Fibroblast of lung (primary cell): ENCODE measurements around the gene GAB2. TPM values are rescaled to one million over a fixed set of nuclear protein-coding genes. Genes with fewer than 3 reads are reported as not detected.
"Not testable (repeated sequence)": the region's sequence is repeated elsewhere in the genome, so short reads cannot be mapped to it uniquely, and the experiment has no call there.

Experiments
- DNase-seq, 2 donors: peaks; one replicate each; pipeline versions ENCODE4 v3.0.0 to v3.0.0-alpha.2; 2010; ENCODE audit warnings: low read depth in 2 of 2
- H2AFZ ChIP-seq: 2 replicates; pipeline ENCODE4 v1.5.1; 2012; ENCODE audit warnings: low read length, control low read depth, inconsistent platforms
- H3K27ac ChIP-seq: 2 replicates; pipeline ENCODE4 v1.5.1; 2011; ENCODE audit warnings: low read length, control low read depth; ENCODE audit not compliant: insufficient read depth
- H3K27me3 ChIP-seq: 2 replicates; pipeline ENCODE4 v1.5.1; 2011; ENCODE audit warnings: mild to moderate bottlenecking, low read length; ENCODE audit not compliant: control insufficient read depth, insufficient read depth
- H3K36me3 ChIP-seq: 2 replicates; pipeline ENCODE4 v1.5.1; 2011; ENCODE audit warnings: low read length; ENCODE audit not compliant: control insufficient read depth, insufficient read depth
- H3K4me1 ChIP-seq: 2 replicates; pipeline ENCODE4 v1.5.1; 2011; ENCODE audit warnings: low read length; ENCODE audit not compliant: control insufficient read depth, insufficient read depth; ENCODE audit errors: extremely low read depth
- H3K4me2 ChIP-seq: 2 replicates; pipeline ENCODE4 v1.5.1; 2011; ENCODE audit warnings: low read length, control low read depth; ENCODE audit not compliant: insufficient read depth; ENCODE audit errors: extremely low read depth
- H3K4me3 ChIP-seq, 4 experiments: fragments of 200-600 bp in 1 of 4; sonication (generic) in 1 of 4; replicated peaks in 1 of 4; 2 replicates each; pipeline ENCODE4 v1.5.1; 2011 to 2016; ENCODE audit warnings: low read length in 4 of 4, low read depth in 3 of 4, mild to moderate bottlenecking in 3 of 4, control low read depth in 2 of 4, inconsistent platforms in 1 of 4, mixed read lengths in 1 of 4; ENCODE audit not compliant: insufficient read depth in 1 of 4; ENCODE audit errors: control extremely low read depth in 1 of 4
- H3K79me2 ChIP-seq: 2 replicates; pipeline ENCODE4 v1.5.1; 2012; ENCODE audit warnings: mild to moderate bottlenecking, low read length, inconsistent platforms; ENCODE audit not compliant: control insufficient read depth, insufficient read depth
- H3K9ac ChIP-seq: 2 replicates; pipeline ENCODE4 v1.5.1; 2011; ENCODE audit warnings: mild to moderate bottlenecking, low read length, control low read depth; ENCODE audit not compliant: insufficient read depth
- H3K9me3 ChIP-seq: 2 replicates; pipeline ENCODE4 v1.5.1; 2012; ENCODE audit warnings: low read depth, low read length; ENCODE audit not compliant: control insufficient read depth, insufficient read depth
- H4K20me1 ChIP-seq: 2 replicates; pipeline ENCODE4 v1.5.1; 2011; ENCODE audit warnings: low read length; ENCODE audit not compliant: control insufficient read depth, insufficient read depth; ENCODE audit errors: extremely low read depth
- CTCF ChIP-seq, 2 donors: IDR thresholded peaks in 1 of 2; conservative IDR thresholded peaks in 1 of 2; 1 replicate in 1 of 2; 2 replicates in 1 of 2; pipeline ENCODE4 v1.5.1; 2011 to 2012; ENCODE audit warnings: low read length in 2 of 2, control low read depth in 1 of 2, inconsistent platforms in 1 of 2, low read depth in 1 of 2, mild to moderate bottlenecking in 1 of 2
- EZH2 ChIP-seq: IDR thresholded peaks from 2 replicates; pipeline ENCODE4 v1.5.1; 2012; ENCODE audit warnings: low read length, control low read depth, mild to moderate bottlenecking; ENCODE audit errors: missing control alignments
- polyA plus RNA-seq, 2 donors: library from polyadenylated mRNA; depleted of rRNA in 1 of 2; stranded (reverse) in 1 of 2; unstranded in 1 of 2; fragments of >200 nt; gene quantifications; 2 replicates each; pipeline ENCODE4 v1.2.1, GENCODE V29; 2011 to 2012; ENCODE audit warnings: missing spikeins in 1 of 2
- total RNA-seq: library from RNA; depleted of rRNA; stranded (reverse); fragments of >200 nt; gene quantifications from 2 replicates; pipeline ENCODE4 v1.2.1, GENCODE V29; 2014

Gene GAB2
- total and polyA plus RNA-seq, 2 donors (not counting 1 experiment from before 2014, with no cell fraction given), result 7.1 to 14.0 TPM

- no peak overlapping the region for H3K9ac ChIP-seq
- no peaks in the 10 kb centered on the region for H3K9me3 ChIP-seq
- TF ChIP-seq EZH2 (no peak), CTCF (conservative IDR thresholded peaks at IDR 0.05 in 1 of 2, IDR thresholded peaks at IDR 0.05 in 1 of 2; ENCODE audit: low read depth in 1 of 2, low read length in 2 of 2) (no peak)
- H3K79me2 ChIP-seq, result no peaks in the 10 kb centered on the region
- H3K27me3 ChIP-seq, result no peaks in the 10 kb centered on the region
- no peak overlapping the region for H3K27ac ChIP-seq
- no peak for DNase-seq
- H3K4me2 ChIP-seq, result no peak overlapping the region
- no peak overlapping the region for H2AFZ ChIP-seq
- H3K4me3 ChIP-seq, result no peak overlapping the region
- no peaks in the 10 kb centered on the region for H3K36me3 ChIP-seq
- H4K20me1 ChIP-seq, result no peaks in the 10 kb centered on the region
- no peaks in the 10 kb centered on the region for H3K4me1 ChIP-seq
Observed at GRCh38 chr11:78276311-78276710, 141.3 kb downstream of the GAB2 start.

- Histone ChIP-seq H3K79me2 (no peaks in the 10 kb centered on the region), H3K4me3 (no peak overlapping the region), H3K9ac (no peak overlapping the region), H3K4me2 (no peak overlapping the region), H3K4me1 (no peaks in the 10 kb centered on the region), H3K36me3 (no peaks in the 10 kb centered on the region), H4K20me1 (no peaks in the 10 kb centered on the region), H3K9me3 (no peaks in the 10 kb centered on the region), H3K27ac (no peak overlapping the region), H2AFZ (no peak overlapping the region), H3K27me3 (no peaks in the 10 kb centered on the region)
- no peak for TF ChIP-seq EZH2
- no peak for DNase-seq
Observed at GRCh38 chr11:78274739-78275138, 142.9 kb downstream of the GAB2 start.

- H4K20me1 ChIP-seq, H3K4me3 ChIP-seq, H3K9ac ChIP-seq, H3K4me1 ChIP-seq, H3K9me3 ChIP-seq, H3K36me3 ChIP-seq, H3K27me3 ChIP-seq, H3K4me2 ChIP-seq, H3K79me2 ChIP-seq, H2AFZ ChIP-seq, DNase-seq, H3K27ac ChIP-seq: not testable (repeated sequence)
Observed at GRCh38 chr11:78272625-78273269, 144.9 kb downstream of the GAB2 start.

GRCh38 chr11:78271801-78272200, 145.8 kb downstream of the GAB2 start:
- not testable (repeated sequence) for H3K36me3 ChIP-seq, H3K4me1 ChIP-seq, H3K4me2 ChIP-seq, H3K27ac ChIP-seq, H3K4me3 ChIP-seq, H3K79me2 ChIP-seq, H4K20me1 ChIP-seq, H3K27me3 ChIP-seq, H3K9ac ChIP-seq, H3K9me3 ChIP-seq, DNase-seq, H2AFZ ChIP-seq
